Measurements from ENCODE around the gene SLC11A1.

- no peak for TF ChIP-seq GATA3 (IDR thresholded peaks at IDR 0.05; ENCODE audit: low read depth, low read length)
- TF ChIP-seq GATA2 (IDR thresholded peaks at IDR 0.05; ENCODE audit: low read depth, low read length) = no peak
Measured at GRCh38 chr2:218423584-218423983, 41.5 kb downstream of the SLC11A1 start.

Data from SH-SY5Y (cell line).